Parathyroid adenoma (tissue), 2 donors: Measurements from ENCODE around the gene BYSL.

ENCODE experiments used
- H2AFZ ChIP-seq: fragments of 300-600 bp; sonication (generic); one replicate; pipeline ENCODE4 v1.7.0; 2017; ENCODE audit warnings: antibody characterized with exemption, mild to moderate bottlenecking
- H3K27ac ChIP-seq: fragments of 300-600 bp; sonication (generic); one replicate; pipeline ENCODE4 v1.7.0; 2017
- H3K27me3 ChIP-seq: fragments of 300-600 bp; sonication (generic); one replicate; pipeline ENCODE4 v1.7.0; 2017; ENCODE audit warnings: low read length; ENCODE audit not compliant: control insufficient read depth, insufficient read depth
- H3K36me3 ChIP-seq: fragments of 300-600 bp; sonication (generic); one replicate; pipeline ENCODE4 v1.7.0; 2017; ENCODE audit warnings: low read length; ENCODE audit not compliant: control insufficient read depth, insufficient read depth
- H3K4me1 ChIP-seq: fragments of 300-600 bp; sonication (generic); one replicate; pipeline ENCODE4 v1.7.0; 2017; ENCODE audit warnings: control low read depth
- H3K4me2 ChIP-seq: fragments of 300-600 bp; sonication (generic); one replicate; pipeline ENCODE4 v1.7.0; 2017; ENCODE audit warnings: low read length
- H3K4me3 ChIP-seq: fragments of 300-600 bp; sonication (generic); one replicate; pipeline ENCODE4 v1.7.0; 2017; ENCODE audit warnings: low read depth, low read length
- H3K79me2 ChIP-seq: fragments of 300-600 bp; sonication (generic); one replicate; pipeline ENCODE4 v1.7.0; 2017; ENCODE audit warnings: control low read depth
- H3K9ac ChIP-seq: fragments of 300-600 bp; sonication (generic); one replicate; pipeline ENCODE4 v1.7.0; 2017; ENCODE audit warnings: mild to moderate bottlenecking
- H3K9me3 ChIP-seq: fragments of 300-600 bp; sonication (generic); one replicate; pipeline ENCODE4 v1.7.0; 2017; ENCODE audit warnings: low read length; ENCODE audit not compliant: control insufficient read depth
- CTCF ChIP-seq: fragments of 300-600 bp; sonication (generic); IDR thresholded peaks from one replicate; pipeline ENCODE4 v1.7.0; 2017; ENCODE audit warnings: antibody characterized with exemption, mild to moderate bottlenecking
- donor health status: primary hyperparathyroidism.

The BYSL gene

GRCh38 chr6:41934278-41935192 lies 13.2 kb downstream of the BYSL start:
- Histone ChIP-seq H3K9me3 (no peaks in the 10 kb centered on the region), H3K4me1 (no peaks in the 10 kb centered on the region), H3K27me3 (no peaks in the 10 kb centered on the region), H2AFZ (no peak overlapping the region), H3K4me3 (no peak overlapping the region), H3K9ac (no peak overlapping the region), H3K4me2 (no peak overlapping the region), H3K27ac (no peak overlapping the region), H3K36me3 (no peaks in the 10 kb centered on the region), H3K79me2 (no peaks in the 10 kb centered on the region)
- TF ChIP-seq CTCF, result no peak

GRCh38 chr6:41935193-41935574 lies 13.9 kb downstream of the BYSL start:
- no peaks in the 10 kb centered on the region for H3K36me3 ChIP-seq
- no peaks in the 10 kb centered on the region for H3K9me3 ChIP-seq
- H3K27ac ChIP-seq, result no peak overlapping the region
- H2AFZ ChIP-seq, result no peak overlapping the region
- TF ChIP-seq CTCF, result no peak
- H3K27me3 ChIP-seq, result no peaks in the 10 kb centered on the region
- H3K9ac ChIP-seq, result no peak overlapping the region
- H3K79me2 ChIP-seq, result no peaks in the 10 kb centered on the region
- H3K4me1 ChIP-seq, result peaks cover under 1% of the 10 kb centered on the region
- H3K4me3 ChIP-seq, result no peak overlapping the region
- no peak overlapping the region for H3K4me2 ChIP-seq

GRCh38 chr6:41935685-41936072 lies 14.4 kb downstream of the BYSL start:
- Histone ChIP-seq H2AFZ (no peak overlapping the region), H3K9me3 (no peaks in the 10 kb centered on the region), H3K79me2 (no peaks in the 10 kb centered on the region), H3K4me3 (no peak overlapping the region), H3K27me3 (no peaks in the 10 kb centered on the region), H3K4me1 (peaks cover 5% of the 10 kb centered on the region), H3K4me2 (no peak overlapping the region), H3K9ac (no peak overlapping the region), H3K27ac (no peak overlapping the region), H3K36me3 (no peaks in the 10 kb centered on the region)
- no peak for TF ChIP-seq CTCF

- TF ChIP-seq CTCF, result peak; percentile 88
- Histone ChIP-seq H3K9me3 (no peaks in the 10 kb centered on the region), H3K9ac (no peak overlapping the region), H3K27ac (peak overlapping the region; percentile 7), H3K4me1 (peaks cover 5% of the 10 kb centered on the region), H3K36me3 (no peaks in the 10 kb centered on the region), H3K79me2 (no peaks in the 10 kb centered on the region), H3K4me2 (no peak overlapping the region), H3K4me3 (no peak overlapping the region), H3K27me3 (no peaks in the 10 kb centered on the region), H2AFZ (no peak overlapping the region)
These were observed 15.0 kb downstream of the BYSL start for GRCh38 chr6:41936073-41936837.
